HPDE6-E6E7 (cell line): ENCODE data around the gene SPAG17.

Experiments used
- DNase-seq: peaks from one replicate; pipeline ENCODE4 v3.0.0; 2011; ENCODE audit warnings: missing footprints; ENCODE audit errors: extremely low spot score

SPAG17 gene

GRCh38 chr1:118185084-118185832, at the start of gene SPAG17:
Gene SPAG17, minus strand, starts transcription at chr1:118185228. Its CDS starts 71 bp downstream, at chr1:118185157.
- DNase-seq: peak; percentile 35

- no peak for DNase-seq
Observed at GRCh38 chr1:118225471-118225870, 40.4 kb upstream of the SPAG17 start.

- no peak for DNase-seq
Observed at GRCh38 chr1:118223426-118223825, 38.4 kb upstream of the SPAG17 start.

- no peak for DNase-seq
Observed at GRCh38 chr1:118219438-118219837, 34.4 kb upstream of the SPAG17 start.

- no peak for DNase-seq
Observed at GRCh38 chr1:118217141-118217838, 32.3 kb upstream of the SPAG17 start.

- no peak for DNase-seq
Observed at GRCh38 chr1:118214866-118215265, 29.8 kb upstream of the SPAG17 start.

- no peak for DNase-seq
Observed at GRCh38 chr1:118210723-118211110, 25.7 kb upstream of the SPAG17 start.

GRCh38 chr1:118210051-118210722, 25.2 kb upstream of the SPAG17 start:
- DNase-seq: no peak

- peak; percentile 74 for DNase-seq
Observed at GRCh38 chr1:118209648-118210047, 24.6 kb upstream of the SPAG17 start.

- no peak for DNase-seq
Observed at GRCh38 chr1:118206966-118207365, 21.9 kb upstream of the SPAG17 start.

- DNase-seq: no peak
Observed at GRCh38 chr1:118204648-118205047, 19.6 kb upstream of the SPAG17 start.

GRCh38 chr1:118204105-118204504, 19.1 kb upstream of the SPAG17 start:
- no peak for DNase-seq

- DNase-seq: no peak
Observed at GRCh38 chr1:118202076-118202608, 17.1 kb upstream of the SPAG17 start.

- no peak for DNase-seq
Observed at GRCh38 chr1:118201524-118201923, 16.5 kb upstream of the SPAG17 start.

- DNase-seq: no peak
Observed at GRCh38 chr1:118200836-118201235, 15.8 kb upstream of the SPAG17 start.

- no peak for DNase-seq
Observed at GRCh38 chr1:118190561-118190960, 5.5 kb upstream of the SPAG17 start.

- DNase-seq: no peak
Observed at GRCh38 chr1:118189564-118189963, 4.5 kb upstream of the SPAG17 start.

GRCh38 chr1:118188411-118188810, 3.4 kb upstream of the SPAG17 start:
- DNase-seq: no peak

GRCh38 chr1:118186026-118186425, 998 bp upstream of the SPAG17 start:
- DNase-seq: no peak

- DNase-seq: no peak
Observed at GRCh38 chr1:118184739-118185083, 317 bp downstream of the SPAG17 start.

GRCh38 chr1:118183586-118183985, 1.4 kb downstream of the SPAG17 start:
- DNase-seq: no peak

- DNase-seq: no peak
Observed at GRCh38 chr1:118177998-118178397, 7.0 kb downstream of the SPAG17 start.

GRCh38 chr1:118169016-118169415, 16.0 kb downstream of the SPAG17 start:
- no peak for DNase-seq
